ENCODE data around the gene SIPA1L3. TPM values are rescaled to one million over a fixed set of nuclear protein-coding genes. Genes with fewer than 3 reads are reported as not detected.
A peak's percentile ranks its signal among the peaks of the same experiment; 100 is the strongest.

Gene SIPA1L3
- total RNA-seq, 1 experiment from 2014 or later: 19.9 TPM

DNA sequence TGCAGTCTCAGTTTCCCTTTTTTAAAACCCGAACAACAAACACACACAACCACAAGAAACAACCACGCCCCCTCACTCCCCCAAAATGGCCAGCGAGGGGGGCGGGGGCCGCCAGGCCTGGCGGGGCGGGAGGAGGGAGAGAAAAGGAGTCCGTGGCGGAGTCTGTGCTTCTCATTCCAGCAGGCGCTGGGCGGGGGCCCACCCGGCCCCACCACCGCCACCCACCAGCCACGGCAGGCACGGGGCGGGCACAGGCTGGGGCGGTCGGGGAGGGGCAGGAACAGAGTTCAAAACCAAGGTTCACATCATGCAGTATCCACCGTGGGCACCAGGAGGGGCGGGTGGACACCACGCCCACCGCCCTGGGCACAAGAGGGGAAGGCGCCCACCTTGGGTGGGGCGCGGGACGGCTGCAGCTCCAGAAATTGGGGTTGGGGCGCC, 304.2 kb downstream of the SIPA1L3 start:
- BruUV-seq (replicated peaks): no TSS peak
- Histone ChIP-seq H3K36me3 (ENCODE audit: insufficient read depth, low read length, poor library complexity, severe bottlenecking) (no peaks in the 10 kb centered on the region), H3K4me3 (ENCODE audit: low read depth, low read length, poor library complexity, severe bottlenecking) (peak overlapping the region; percentile 32), H3K4me1 (ENCODE audit: insufficient read depth, low read length, poor library complexity, severe bottlenecking) (peaks cover 19% of the 10 kb centered on the region), H3K27ac (ENCODE audit: low read depth, low read length, poor library complexity, severe bottlenecking) (no peak overlapping the region), H3K9me3 (ENCODE audit: low read depth, low read length, poor library complexity, severe bottlenecking) (no peaks in the 10 kb centered on the region), H3K27me3 (replicated peaks; ENCODE audit: insufficient read depth, low read depth, low read length, poor library complexity) (peaks cover 7% of the 10 kb centered on the region)
- no peak for DNase-seq (ENCODE audit: low spot score)
- ChIA-PET POLR2A (ENCODE audit: low non-redundant PET) (no interaction called here), CTCF (no interaction called here)
- intact Hi-C loops (cut with micrococcal nuclease; ENCODE audit: unreplicated experiment): no loop called here
- TF ChIP-seq EZH2 (IDR thresholded peaks at IDR 0.05; ENCODE audit: borderline replicate concordance, low read depth, low read length, poor library complexity, severe bottlenecking): no peak

DNA sequence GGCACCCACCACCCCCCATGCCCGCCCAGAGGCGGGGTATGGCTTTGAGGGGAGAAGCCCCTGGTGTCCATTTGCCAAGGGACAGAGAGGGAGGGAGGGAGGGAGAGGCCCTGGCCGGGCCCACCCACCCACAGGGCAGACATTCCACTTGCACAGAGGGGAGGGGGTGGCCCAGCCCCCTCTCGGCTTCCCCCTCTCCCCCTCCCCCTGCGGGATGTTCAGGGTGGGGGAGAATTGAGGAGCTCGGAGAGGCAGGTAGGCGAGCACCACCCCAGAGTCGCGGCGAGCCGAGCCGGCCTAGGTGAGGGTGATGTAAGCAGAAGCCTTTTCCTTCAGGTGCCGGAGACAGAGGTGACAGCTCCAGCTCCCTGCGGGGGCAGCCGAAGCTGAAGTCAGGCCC, 304.8 kb downstream of the SIPA1L3 start:
- peaks cover 7% of the 10 kb centered on the region for H3K27me3 ChIP-seq (replicated peaks; ENCODE audit: insufficient read depth, low read depth, low read length, poor library complexity)
- no peaks in the 10 kb centered on the region for H3K9me3 ChIP-seq (ENCODE audit: low read depth, low read length, poor library complexity, severe bottlenecking)
- peaks cover 19% of the 10 kb centered on the region for H3K4me1 ChIP-seq (ENCODE audit: insufficient read depth, low read length, poor library complexity, severe bottlenecking)
- DNase-seq (ENCODE audit: low spot score): no peak
- no peaks in the 10 kb centered on the region for H3K36me3 ChIP-seq (ENCODE audit: insufficient read depth, low read length, poor library complexity, severe bottlenecking)
- no peak overlapping the region for H3K4me3 ChIP-seq (ENCODE audit: low read depth, low read length, poor library complexity, severe bottlenecking)
- no TSS peak for BruUV-seq (replicated peaks)
- H3K27ac ChIP-seq (ENCODE audit: low read depth, low read length, poor library complexity, severe bottlenecking): no peak overlapping the region
- TF ChIP-seq, protein P1, sequence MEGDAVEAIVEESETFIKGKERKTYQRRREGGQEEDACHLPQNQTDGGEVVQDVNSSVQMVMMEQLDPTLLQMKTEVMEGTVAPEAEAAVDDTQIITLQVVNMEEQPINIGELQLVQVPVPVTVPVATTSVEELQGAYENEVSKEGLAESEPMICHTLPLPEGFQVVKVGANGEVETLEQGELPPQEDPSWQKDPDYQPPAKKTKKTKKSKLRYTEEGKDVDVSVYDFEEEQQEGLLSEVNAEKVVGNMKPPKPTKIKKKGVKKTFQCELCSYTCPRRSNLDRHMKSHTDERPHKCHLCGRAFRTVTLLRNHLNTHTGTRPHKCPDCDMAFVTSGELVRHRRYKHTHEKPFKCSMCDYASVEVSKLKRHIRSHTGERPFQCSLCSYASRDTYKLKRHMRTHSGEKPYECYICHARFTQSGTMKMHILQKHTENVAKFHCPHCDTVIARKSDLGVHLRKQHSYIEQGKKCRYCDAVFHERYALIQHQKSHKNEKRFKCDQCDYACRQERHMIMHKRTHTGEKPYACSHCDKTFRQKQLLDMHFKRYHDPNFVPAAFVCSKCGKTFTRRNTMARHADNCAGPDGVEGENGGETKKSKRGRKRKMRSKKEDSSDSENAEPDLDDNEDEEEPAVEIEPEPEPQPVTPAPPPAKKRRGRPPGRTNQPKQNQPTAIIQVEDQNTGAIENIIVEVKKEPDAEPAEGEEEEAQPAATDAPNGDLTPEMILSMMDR (conservative IDR thresholded peaks at IDR 0.05; ENCODE audit: low read depth, low read length): no peak
- TF ChIP-seq EZH2 (IDR thresholded peaks at IDR 0.05; ENCODE audit: borderline replicate concordance, low read depth, low read length, poor library complexity, severe bottlenecking): no peak
- ChIA-PET CTCF (no interaction called here), POLR2A (ENCODE audit: low non-redundant PET) (no interaction called here)
- intact Hi-C loops (cut with micrococcal nuclease; ENCODE audit: unreplicated experiment): no loop called here

DNA sequence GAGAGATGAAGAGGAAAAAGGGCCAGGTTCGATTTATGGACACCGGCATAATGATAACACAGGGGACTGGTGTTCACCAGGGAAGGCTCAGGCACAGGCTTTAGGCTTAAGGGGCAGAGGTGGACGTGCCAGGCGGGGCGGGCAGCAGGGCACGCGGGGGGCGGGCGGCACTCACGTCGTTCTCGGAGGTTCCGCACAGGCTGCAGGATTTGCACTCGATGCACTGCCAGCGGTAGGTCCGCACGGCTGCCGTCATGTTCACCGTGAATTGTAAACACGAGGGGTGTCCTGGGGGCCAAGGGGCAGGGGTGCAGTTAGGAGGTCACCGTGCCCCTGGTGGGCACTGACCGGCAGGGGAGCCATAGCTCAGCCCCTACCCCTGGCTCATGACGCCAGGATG, 306.5 kb downstream of the SIPA1L3 start:
- BruUV-seq (replicated peaks): no TSS peak
- intact Hi-C loops (cut with micrococcal nuclease; ENCODE audit: unreplicated experiment): no loop called here
- no peak for DNase-seq (ENCODE audit: low spot score)
- POLR2A ChIA-PET (ENCODE audit: low non-redundant PET): no interaction called here
- CTCF ChIA-PET: no interaction called here
- H3K9me3 ChIP-seq (ENCODE audit: low read depth, low read length, poor library complexity, severe bottlenecking): no peaks in the 10 kb centered on the region
- TF ChIP-seq EZH2 (IDR thresholded peaks at IDR 0.05; ENCODE audit: borderline replicate concordance, low read depth, low read length, poor library complexity, severe bottlenecking): no peak
- TF ChIP-seq, protein P1 (conservative IDR thresholded peaks at IDR 0.05; ENCODE audit: low read depth, low read length): no peak
- H3K36me3 ChIP-seq (ENCODE audit: insufficient read depth, low read length, poor library complexity, severe bottlenecking): no peaks in the 10 kb centered on the region
- H3K4me1 ChIP-seq (ENCODE audit: insufficient read depth, low read length, poor library complexity, severe bottlenecking): peaks cover 19% of the 10 kb centered on the region
- no peak overlapping the region for H3K4me3 ChIP-seq (ENCODE audit: low read depth, low read length, poor library complexity, severe bottlenecking)
- no peak overlapping the region for H3K27ac ChIP-seq (ENCODE audit: low read depth, low read length, poor library complexity, severe bottlenecking)
- peaks cover 7% of the 10 kb centered on the region for H3K27me3 ChIP-seq (replicated peaks; ENCODE audit: insufficient read depth, low read depth, low read length, poor library complexity)

DNA sequence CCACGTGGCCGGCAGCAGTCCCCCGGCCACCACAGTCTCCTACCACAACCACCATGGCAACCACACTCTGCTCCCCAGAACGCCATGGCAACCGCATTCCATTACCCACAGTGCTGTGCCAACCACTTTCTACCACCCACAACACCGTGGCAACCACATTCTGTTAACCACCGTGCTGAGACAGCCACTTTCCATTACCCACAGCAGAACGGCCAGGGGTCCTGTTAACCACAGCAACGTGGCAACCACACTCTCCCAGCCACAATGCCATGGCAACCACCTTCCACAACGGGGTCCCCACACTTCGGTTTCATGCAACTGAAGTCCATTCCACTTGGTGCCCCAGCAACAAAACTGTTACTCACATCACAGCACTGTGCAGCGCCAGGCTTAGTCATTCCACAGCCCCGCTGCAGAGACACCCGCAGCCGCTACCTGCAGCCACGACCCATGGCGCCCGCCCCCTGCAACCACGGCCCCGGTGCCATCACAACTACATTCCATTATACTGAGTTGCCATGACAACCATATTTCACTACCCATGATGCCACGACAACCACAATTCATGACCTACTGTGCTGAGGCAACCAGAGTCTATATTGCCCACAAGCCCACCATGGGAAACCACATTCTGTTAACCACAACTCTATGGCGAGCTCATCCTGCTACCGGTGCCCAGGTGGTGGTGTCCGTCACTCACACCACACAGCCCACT, 307.1 kb downstream of the SIPA1L3 start:
- H3K4me1 ChIP-seq (ENCODE audit: insufficient read depth, low read length, poor library complexity, severe bottlenecking): peaks cover 19% of the 10 kb centered on the region

More for the DNA sequence above, 307.1 kb downstream of the SIPA1L3 start:
- Histone ChIP-seq H3K36me3 (ENCODE audit: insufficient read depth, low read length, poor library complexity, severe bottlenecking) (no peaks in the 10 kb centered on the region), H3K4me3 (ENCODE audit: low read depth, low read length, poor library complexity, severe bottlenecking) (no peak overlapping the region), H3K27me3 (replicated peaks; ENCODE audit: insufficient read depth, low read depth, low read length, poor library complexity) (peaks cover 7% of the 10 kb centered on the region), H3K9me3 (ENCODE audit: low read depth, low read length, poor library complexity, severe bottlenecking) (no peaks in the 10 kb centered on the region), H3K27ac (ENCODE audit: low read depth, low read length, poor library complexity, severe bottlenecking) (no peak overlapping the region)
- BruUV-seq (replicated peaks): no TSS peak
- TF ChIP-seq EZH2 (IDR thresholded peaks at IDR 0.05; ENCODE audit: borderline replicate concordance, low read depth, low read length, poor library complexity, severe bottlenecking): no peak
- TF ChIP-seq, protein P1 (conservative IDR thresholded peaks at IDR 0.05; ENCODE audit: low read depth, low read length): no peak
- ChIA-PET CTCF (no interaction called here), POLR2A (ENCODE audit: low non-redundant PET) (no interaction called here)
- DNase-seq (ENCODE audit: low spot score): no peak
- intact Hi-C loops (cut with micrococcal nuclease; ENCODE audit: unreplicated experiment): no loop called here

All from A673 (cell line).